SK-MEL-5 (cell line): Measurements from ENCODE around the gene PAK5. TPM values are rescaled to one million over a fixed set of nuclear protein-coding genes. Genes with fewer than 3 reads are reported as not detected.
"Not testable (repeated sequence)": the region's sequence is repeated elsewhere in the genome, so short reads cannot be mapped to it uniquely, and the experiment has no call there.

Experiments used
- DNase-seq: peaks from one replicate; pipeline ENCODE4 v3.0.0-alpha.2; 2016; ENCODE audit warnings: low read depth, low spot score
- in situ Hi-C: cut with HindIII; loops from 2 replicates; pipeline ENCODE4 v1.10.0; 2016; ENCODE audit warnings: low sequenced_read_pairs, high pct_unique_total_duplicates, low pct_unique_long_range_greater_than_20kb
- total RNA-seq: library from RNA; depleted of rRNA; stranded (reverse); fragments of >200 nt; shearing (Covaris generic); gene quantifications from 2 replicates; pipeline ENCODE4 v1.2.3, GENCODE V29; 2014

PAK5 gene
- total RNA-seq, 1 experiment from 2014 or later = not detected

DNA sequence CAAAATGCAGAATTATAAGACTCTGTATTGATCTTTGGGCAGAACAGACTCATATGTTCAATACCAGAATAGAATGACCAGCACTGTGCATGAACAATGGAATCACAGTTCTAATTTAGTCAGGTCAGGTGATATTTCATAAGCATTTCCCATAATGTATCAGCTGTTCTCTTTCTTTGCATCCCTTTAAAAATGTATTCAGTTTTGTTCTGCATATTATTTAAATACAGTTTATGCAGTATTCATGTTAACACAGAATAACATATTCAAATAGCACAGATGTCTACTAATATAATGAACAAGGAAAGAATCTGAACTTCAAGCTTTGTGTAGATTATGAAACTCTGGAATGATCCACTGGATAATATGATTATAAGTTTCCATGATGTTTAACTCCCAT, 196.0 kb downstream of the PAK5 start:
- DNase-seq = no peak
- in situ Hi-C loops = no loop called here

DNA sequence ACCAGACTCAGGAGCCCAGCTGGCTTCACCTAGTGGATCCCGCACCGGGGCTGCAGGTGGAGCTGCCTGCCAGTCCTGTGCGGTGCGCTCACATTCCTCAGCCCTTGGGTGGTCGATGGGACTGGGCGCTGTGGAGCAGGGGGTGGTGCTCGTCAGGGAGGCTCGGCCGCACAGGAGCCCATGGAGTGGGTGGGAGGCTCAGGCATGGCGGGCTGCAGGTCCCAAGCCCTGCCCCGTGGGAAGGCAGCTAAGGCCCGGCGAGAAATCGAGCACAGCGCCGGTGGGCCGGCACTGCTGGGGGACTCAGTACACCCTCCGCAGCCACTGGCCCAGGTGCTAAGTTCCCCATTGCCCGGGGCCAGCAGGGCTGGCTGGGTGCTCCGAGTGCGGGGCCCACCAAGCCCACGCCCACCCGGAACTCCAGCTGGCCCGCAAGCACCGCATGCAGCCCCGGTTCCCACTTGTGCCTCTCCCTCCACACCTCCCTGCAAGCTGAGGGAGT, 197.3 kb downstream of the PAK5 start:
- DNase-seq, in situ Hi-C loops: not testable (repeated sequence)

DNA sequence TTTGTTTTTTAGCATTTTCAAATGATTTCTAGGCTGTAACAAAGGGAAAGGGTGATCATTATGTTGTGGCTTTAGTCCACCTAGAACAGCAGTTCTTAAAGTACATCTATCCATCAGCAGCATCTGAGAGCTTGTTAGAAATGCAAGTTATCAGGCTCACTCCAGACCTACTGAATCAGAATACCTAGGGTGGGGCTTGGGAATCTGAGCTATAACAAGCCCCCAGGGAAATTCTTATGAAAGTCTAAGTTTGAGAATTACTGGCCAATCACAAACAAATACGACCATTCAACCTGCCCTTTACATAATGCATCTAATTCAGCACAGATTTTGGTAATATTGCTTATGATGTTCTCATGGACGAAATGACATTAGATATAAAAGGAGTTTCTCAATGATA, 201.0 kb downstream of the PAK5 start:
- in situ Hi-C loops = no loop called here

DNA sequence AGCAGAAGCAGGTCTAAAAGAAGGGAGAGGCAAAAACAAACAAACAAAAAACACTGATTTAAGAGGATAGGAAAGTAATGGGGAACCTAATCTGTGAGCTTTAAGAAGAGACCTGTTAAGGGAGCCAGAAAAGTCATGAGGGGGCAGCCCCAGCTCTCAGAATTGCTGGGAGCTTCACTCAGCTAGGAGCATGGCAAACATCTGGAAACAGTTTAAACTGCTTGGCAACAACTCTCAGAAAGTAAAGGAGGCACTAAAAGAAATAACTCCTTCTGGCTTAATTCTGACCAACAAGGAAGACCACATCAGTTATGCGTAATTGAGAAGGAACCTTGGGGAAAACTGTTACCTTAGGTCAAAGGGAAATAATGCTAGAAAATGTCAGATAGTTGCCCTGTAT, 203.1 kb downstream of the PAK5 start:
- no peak for DNase-seq
- in situ Hi-C loops = no loop called here

More for the DNA sequence above, 201.0 kb downstream of the PAK5 start:
- no peak for DNase-seq

DNA sequence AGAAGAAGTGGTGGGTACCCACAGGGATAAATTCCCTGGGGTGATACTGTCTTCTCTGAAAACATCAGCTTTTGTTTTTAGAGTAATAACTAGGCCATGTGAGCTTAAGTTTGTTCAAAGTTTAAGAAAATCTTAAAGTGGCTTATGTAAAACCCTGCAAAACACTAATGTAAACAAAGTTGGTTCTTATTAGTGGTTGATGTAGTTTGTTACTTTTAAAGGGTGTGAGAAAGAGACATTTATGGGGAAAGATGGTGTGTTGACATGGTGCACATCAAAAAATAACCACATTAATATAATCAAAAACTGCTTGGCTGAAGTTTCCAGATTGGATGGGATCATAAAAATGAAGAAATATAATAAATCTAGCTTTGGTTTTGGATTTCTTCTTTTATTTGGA, 204.5 kb downstream of the PAK5 start:
- no peak for DNase-seq
- in situ Hi-C loops = no loop called here

DNA sequence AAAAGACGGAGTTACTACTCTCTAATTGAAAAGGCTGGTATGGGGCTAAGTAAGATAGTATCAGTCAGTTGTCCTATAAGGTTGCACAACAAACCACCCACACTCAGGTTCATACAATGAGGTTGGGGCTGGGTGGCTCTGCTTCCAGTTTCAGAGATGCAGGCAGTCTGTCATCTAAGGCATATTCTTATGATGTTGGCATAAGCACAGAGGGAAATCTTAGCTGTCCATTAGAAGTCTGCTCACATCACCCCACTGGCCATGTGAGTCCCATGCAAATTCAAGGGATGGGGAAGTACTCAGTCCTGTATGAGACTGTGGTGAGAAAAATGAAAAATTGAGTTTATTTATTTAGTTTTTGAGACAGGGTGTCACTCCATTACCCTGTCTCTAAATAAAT, 205.9 kb downstream of the PAK5 start:
- in situ Hi-C loops = no loop called here
- DNase-seq = no peak

DNA sequence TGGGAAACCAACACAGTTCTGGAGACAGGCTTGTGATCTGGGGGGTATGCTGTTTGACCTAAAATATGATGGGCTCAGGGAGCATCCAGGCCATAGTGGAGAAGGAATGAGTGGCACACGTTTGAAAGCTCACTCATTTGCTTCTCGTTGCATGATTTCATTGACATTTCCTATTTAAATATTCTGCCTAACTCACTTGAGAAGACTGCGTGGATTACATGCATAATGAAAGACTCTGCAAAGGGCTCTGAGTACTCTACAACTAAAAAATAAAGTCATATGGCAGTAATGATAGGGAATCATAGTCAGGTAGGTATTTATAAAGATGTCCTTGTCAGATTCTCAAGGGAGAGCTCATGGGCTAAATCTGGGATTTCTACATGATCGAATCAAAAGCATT, 206.6 kb downstream of the PAK5 start:
- no peak for DNase-seq
- in situ Hi-C loops = no loop called here

DNA sequence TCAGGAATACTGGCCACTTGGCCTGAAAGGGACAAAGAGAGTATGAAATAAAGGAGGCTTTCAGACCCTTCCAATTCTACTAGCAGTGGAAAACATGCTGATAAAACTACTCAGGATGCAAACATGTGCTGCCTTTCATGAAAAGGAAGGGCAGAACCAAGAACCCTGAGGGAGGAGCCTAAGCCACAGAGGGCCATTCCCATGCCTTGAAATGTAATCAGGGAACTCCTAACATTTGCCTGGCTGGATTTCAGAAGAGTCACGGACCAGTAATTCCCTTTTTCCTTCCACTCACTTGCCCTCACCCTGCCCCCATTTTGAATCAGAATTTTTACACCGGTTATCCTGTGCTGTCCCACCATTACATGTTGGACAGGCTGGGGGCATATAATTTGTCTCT, 208.3 kb downstream of the PAK5 start:
- no peak for DNase-seq
- in situ Hi-C loops = no loop called here

DNA sequence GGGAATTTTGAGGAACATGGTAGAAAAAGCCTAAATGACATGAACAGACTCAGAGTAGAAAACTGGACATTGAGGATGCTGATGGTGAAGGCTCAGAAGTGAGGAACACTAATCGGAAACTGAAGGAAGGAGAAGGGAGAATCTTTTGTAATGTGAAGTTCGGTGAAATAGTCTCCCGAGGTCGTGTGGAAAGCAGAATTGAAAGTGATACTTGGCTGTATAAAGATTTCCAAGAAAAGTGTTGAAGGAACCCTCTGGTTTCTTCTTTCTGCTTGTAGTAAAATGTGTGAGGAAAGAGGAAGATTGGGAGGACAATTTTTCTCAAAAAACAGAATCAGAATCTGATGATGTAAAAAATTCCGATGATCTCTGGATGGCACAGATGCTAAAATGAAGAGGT, 209.0 kb downstream of the PAK5 start:
- no peak for DNase-seq
- in situ Hi-C loops = no loop called here

DNA sequence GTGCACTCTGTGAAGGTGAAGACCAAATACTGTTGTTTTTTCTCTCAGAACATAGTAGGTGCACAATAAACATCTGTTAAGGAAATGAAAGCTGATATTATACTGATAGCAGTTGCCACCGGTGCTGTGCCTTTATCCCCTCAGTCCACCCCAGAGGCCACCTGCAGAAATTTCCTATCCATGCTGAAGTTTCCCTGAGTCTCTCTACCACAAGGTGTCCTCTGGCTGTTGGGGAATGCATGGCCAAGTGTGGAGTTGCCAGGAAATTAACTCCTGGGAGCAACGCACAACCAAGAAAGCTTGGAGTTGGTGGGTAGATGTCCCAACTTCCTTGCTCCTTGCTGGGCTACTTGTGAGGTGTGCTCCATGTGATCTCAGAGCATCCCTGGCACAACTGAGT, 210.3 kb downstream of the PAK5 start:
- no peak for DNase-seq
- in situ Hi-C loops = no loop called here

DNA sequence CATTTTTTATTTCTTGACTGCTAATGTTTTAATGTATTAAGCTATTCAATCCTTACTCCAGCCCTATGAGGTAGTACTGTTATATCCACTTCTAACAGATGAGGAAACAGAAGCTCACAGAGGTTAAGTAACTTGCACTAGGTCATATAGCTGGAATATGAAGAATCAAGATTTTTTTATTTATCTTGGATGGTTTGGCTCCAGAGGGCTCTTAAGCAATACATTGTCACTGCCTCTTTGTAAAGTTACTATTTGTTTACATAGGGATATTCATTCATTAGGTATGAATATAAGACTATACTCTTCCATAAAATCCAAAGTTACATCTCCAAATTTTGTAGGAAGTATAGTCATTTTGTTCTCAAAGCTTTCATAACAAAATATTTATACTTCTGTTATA, 210.7 kb downstream of the PAK5 start:
- in situ Hi-C loops = no loop called here
- no peak for DNase-seq

DNA sequence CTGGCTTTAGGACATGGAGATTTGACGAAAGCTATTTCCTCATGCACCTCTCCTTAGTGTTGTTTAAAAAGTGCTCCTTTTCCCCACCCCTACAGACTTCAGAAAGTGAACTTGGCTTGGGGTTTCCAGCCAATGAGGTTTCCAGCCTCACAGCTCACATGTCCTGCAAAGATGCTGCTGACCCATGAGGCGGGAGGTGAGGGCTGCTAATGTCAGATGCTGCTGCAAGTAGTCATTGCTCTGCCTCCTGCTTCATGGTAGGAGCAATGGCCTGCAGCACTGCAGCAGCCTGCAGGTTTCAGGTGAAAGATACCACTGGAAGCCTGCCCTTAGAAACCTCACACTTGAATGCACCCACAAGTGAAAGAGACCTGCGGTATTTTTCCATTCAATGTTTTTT, 211.7 kb downstream of the PAK5 start:
- DNase-seq = no peak
- in situ Hi-C loops = no loop called here

DNA sequence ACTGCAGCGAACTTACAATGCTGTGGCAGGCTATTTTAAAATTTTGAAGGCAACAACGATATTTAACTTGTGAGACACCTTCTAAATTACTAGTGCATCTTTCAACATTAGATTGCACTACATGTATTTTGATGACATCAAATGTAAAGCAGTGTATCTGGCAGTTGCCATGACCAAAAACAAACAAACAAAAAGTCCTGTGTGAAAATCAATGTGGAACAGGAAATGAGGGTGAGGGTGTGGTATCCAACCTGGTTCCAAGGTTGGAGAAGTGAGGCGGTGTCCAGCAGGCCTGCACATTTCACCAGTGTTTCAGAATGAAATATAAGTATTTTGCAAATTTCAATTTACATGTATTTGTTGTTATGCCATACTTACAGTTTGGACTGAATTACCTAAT, 212.5 kb downstream of the PAK5 start:
- DNase-seq = no peak
- in situ Hi-C loops = no loop called here

DNA sequence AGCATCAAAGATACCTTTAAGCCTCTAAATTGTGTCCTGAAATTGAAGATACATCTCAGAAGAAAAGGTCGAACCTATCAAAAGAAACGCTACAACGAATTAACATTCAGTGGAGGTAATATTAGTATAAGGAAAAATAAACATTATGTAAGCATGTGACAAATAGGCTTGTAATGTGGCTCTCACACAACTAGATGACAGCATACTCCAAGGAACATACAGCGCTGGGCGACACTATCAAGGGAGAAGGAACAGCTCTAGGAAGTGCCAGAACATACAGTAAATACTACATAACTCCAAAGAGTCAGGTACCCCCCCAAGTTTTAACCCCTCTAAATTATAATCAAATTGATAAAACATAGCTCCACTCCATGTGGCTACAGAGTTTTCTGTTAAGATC, 220.9 kb downstream of the PAK5 start:
- in situ Hi-C loops = no loop called here
- DNase-seq = peak; percentile 76

DNA sequence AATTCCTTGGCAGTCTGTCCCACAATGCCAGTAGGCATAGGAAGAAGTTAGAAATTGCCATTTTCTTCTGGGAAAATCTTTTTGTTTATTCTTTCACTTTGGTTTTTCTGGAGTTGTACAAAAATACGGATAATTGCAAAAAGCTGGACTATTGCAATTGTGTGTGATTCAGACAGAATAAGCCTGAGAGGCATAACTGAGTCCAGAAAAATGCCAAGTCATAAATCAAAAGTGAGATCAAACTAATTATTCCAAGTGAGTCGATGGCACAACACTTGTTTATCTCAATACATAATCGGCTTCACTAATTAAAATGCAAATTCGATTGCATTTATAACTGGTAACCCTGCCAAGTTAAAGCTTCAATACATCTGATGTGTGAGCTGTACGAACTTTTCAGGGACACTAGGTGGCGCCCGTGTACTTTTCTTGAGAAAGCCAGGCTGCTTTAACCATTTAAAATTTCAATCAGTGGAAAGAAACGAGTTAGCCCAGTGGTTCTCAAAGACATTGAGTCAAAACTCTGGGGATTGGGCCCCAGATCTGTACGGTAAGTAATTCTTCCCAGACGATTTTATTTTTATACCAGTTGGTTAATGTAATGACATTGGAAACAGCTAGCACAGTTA, 221.9 kb downstream of the PAK5 start:
- peak; percentile 78 for DNase-seq
- in situ Hi-C loops = no loop called here

DNA sequence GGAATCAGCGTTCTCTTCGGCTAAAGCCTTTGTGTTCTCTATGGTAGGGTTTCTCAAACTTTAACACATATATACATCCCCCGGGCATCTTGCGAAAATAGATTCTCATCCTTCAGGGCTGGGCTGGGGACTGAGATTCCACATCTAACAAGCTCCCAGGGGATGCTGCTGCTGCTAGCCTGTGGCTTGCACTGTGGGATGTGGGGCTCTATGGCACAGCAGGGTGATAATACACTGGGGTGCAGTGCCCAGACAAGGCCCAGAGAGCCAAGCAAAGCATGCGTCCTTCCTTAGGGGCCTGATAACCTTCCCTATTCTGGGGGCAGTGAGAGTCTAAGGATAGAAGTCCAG, 222.4 kb downstream of the PAK5 start:
- in situ Hi-C loops = no loop called here

DNA sequence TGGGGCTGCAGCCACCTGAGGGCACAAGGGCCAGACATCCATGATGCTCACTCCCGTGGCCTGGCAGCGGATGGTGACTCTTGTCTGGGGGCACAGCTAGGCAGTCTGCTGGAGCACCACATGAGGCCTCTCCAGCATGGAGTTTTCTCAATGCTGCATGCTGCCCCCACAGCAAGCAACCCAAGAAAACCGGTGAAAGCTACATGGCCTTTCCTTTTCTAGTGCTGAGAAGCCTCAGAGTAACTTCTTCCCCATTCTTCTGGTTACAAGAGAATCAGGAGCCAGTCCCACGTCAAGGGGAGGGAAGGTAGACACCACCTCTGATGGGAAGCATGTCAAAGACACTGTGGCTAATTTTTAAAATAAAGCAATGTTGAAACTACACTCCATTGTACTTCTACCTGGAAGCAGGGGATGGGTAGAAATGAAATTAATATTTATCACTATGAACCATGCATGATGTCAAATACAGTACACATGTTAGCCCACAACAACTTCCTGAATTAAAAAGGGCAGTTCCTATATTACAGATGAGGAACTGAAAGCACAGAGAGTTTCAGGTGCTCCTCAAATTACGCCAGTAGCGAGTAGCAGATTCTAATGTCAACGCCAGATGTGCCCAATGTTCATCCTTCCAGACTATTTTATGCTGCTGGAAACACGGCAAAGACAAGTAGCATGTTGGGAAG, 223.0 kb downstream of the PAK5 start:
- in situ Hi-C loops = no loop called here
- DNase-seq = no peak

More for the DNA sequence above, 222.4 kb downstream of the PAK5 start:
- DNase-seq = no peak

DNA sequence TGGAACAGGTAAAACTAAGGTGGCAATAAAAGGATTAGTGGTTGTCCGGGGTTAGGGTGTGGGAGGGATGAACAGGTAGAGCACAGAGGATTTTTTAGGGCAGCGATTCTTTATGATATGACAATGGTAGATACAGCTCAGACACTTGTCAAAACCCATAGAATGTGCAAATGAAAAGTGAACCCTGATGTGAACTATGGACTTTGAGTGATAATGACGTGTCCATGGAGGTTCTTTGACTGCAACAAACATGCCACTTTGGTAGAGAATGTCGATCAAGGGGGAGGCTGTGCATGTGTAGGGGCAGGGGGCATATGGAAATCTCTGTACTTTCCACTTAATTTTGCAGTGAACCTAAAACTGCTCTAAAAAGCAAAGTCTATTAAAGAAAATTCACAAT, 223.8 kb downstream of the PAK5 start:
- DNase-seq = no peak
- in situ Hi-C loops = no loop called here

DNA sequence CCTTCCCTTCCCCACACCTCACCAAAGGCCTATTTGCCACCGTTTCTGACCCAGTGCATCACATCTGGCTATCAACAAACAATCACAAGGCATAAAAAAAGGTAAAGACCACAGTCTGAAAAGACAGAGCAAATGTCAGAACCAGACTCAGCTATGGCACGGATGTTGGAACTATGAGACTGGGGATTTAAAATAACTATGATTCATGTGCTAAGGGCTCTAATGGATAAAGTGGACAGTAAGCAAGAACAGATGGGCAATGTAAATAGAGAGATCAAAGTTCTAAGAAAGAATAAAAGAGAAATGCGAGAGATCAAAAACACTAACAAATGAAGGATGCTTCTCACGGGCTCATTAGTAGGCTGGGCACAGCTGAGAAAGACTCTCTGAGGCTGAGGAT, 225.0 kb downstream of the PAK5 start:
- no peak for DNase-seq
- in situ Hi-C loops = no loop called here
